Body of pancreas (tissue), 4 donors: ENCODE data around the gene BEST4. TPM values are rescaled to one million over a fixed set of nuclear protein-coding genes. Genes with fewer than 3 reads are reported as not detected.
A peak's percentile ranks its signal among the peaks of the same experiment; 100 is the strongest.

Source experiments
- ATAC-seq: fragments of 150-250 bp; one replicate; pipeline ENCODE4 v1.9.1; 2016
- DNase-seq, 4 donors: peaks; one replicate each; pipeline ENCODE4 v3.0.0-alpha.2; 2019
- H3K27ac ChIP-seq, 4 donors: fragments of 200-600 bp; sonication (generic); 1 replicate in 3 of 4; 2 replicates in 1 of 4; pipeline versions ENCODE4 v1.5.1 to v1.6.1; 2016 to 2019; ENCODE audit warnings: mild to moderate bottlenecking in 1 of 4, mixed read lengths in 1 of 4, moderate library complexity in 1 of 4
- H3K27me3 ChIP-seq, 2 donors: fragments of 200-600 bp; sonication (generic); one replicate each; pipeline ENCODE4 v1.6.0; 2016; ENCODE audit warnings: mild to moderate bottlenecking in 1 of 2
- H3K36me3 ChIP-seq, 2 donors: fragments of 200-600 bp; sonication (generic); replicated peaks in 1 of 2; 2 replicates each; pipeline ENCODE4 v1.5.1; 2016; ENCODE audit warnings: low read depth in 2 of 2; ENCODE audit not compliant: insufficient read depth in 1 of 2
- H3K4me1 ChIP-seq: fragments of 200-600 bp; sonication (generic); one replicate; pipeline ENCODE4 v1.6.0; 2016
- H3K4me3 ChIP-seq, 2 donors: fragments of 200-600 bp; sonication (generic); 1 replicate in 1 of 2; 2 replicates in 1 of 2; pipeline ENCODE4 v1.5.1; 2016 to 2019
- H3K9me3 ChIP-seq, 3 donors: fragments of 200-600 bp; sonication (generic); 1 replicate in 2 of 3; 2 replicates in 1 of 3; pipeline ENCODE4 v1.5.1; 2016
- CTCF ChIP-seq, 7 experiments: fragments of 450-650 bp in 4 of 7; fragments of 200-600 bp in 3 of 7; sonication (generic) in 3 of 7; IDR thresholded peaks; one replicate each; pipeline ENCODE4 v1.5.1; 2016 to 2019; ENCODE audit warnings: antibody characterized with exemption in 7 of 7
- POLR2A ChIP-seq, 3 donors: fragments of 450-650 bp; IDR thresholded peaks; one replicate each; pipeline ENCODE4 v1.6.1; 2016; ENCODE audit warnings: antibody characterized with exemption in 3 of 3, mild to moderate bottlenecking in 2 of 3
- WGBS, 2 donors: methylation state at CpG; one replicate each; pipeline ENCODE4 v1.1.5; 2017; 5-methylcytosine and 5-hydroxymethylcytosine counted together
- intact Hi-C: fragments of 100-400 bp; cut with DNase I; formaldehyde crosslinking; loops from one replicate; pipeline ENCODE4 v1.15.1; 2023
- total RNA-seq, 2 donors: library from RNA; depleted of rRNA; stranded (reverse); fragments of >200 nt; gene quantifications; one replicate each; pipeline ENCODE4 v1.1.0, GENCODE V29; 2016

Gene BEST4
- total RNA-seq, 2 donors from 2014 or later: 0.26 TPM; not detected in 1

GRCh38 chr1:44822981-44823451 is 35.0 kb upstream of the BEST4 start:
- TF ChIP-seq CTCF (IDR thresholded peaks at IDR 0.05) (no peak), POLR2A (IDR thresholded peaks at IDR 0.05) (no peak)
- Histone ChIP-seq H3K27me3 (no peaks in the 10 kb centered on the region), H3K27ac (no peak overlapping the region), H3K4me1 (peaks cover 20% of the 10 kb centered on the region), H3K9me3 (no peaks in the 10 kb centered on the region), H3K4me3 (no peak overlapping the region), H3K36me3 (no peaks in the 10 kb centered on the region)
- DNase-seq: peak in 1 of 4 donors; percentile 13
- 88 to 96% methylated on average over 5 to 15 of the region's 15 CpGs for WGBS, 2 donors
- intact Hi-C loops: no loop called here
- ATAC-seq: no peak

GRCh38 chr1:44822131-44822701 is 34.2 kb upstream of the BEST4 start:
- WGBS, 2 donors: 77 to 90% methylated on average over 2 to 6 of the region's 6 CpGs
- H3K4me1 ChIP-seq: peaks cover 20% of the 10 kb centered on the region
- ATAC-seq (no peak), DNase-seq (no peak)
- no peaks in the 10 kb centered on the region for H3K9me3 ChIP-seq
- intact Hi-C loops: no loop called here
- H3K4me3 ChIP-seq: no peak overlapping the region
- TF ChIP-seq POLR2A (IDR thresholded peaks at IDR 0.05): no peak
- TF ChIP-seq CTCF (IDR thresholded peaks at IDR 0.05): no peak
- no peak overlapping the region for H3K27ac ChIP-seq
- no peaks in the 10 kb centered on the region for H3K36me3 ChIP-seq
- H3K27me3 ChIP-seq: no peaks in the 10 kb centered on the region

- Histone ChIP-seq H3K4me1 (peaks cover 20% of the 10 kb centered on the region), H3K9me3 (no peaks in the 10 kb centered on the region), H3K36me3 (no peaks in the 10 kb centered on the region), H3K4me3 (no peak overlapping the region), H3K27ac (no peak overlapping the region), H3K27me3 (no peaks in the 10 kb centered on the region)
- intact Hi-C loops: no loop called here
- TF ChIP-seq CTCF (IDR thresholded peaks at IDR 0.05) (no peak), POLR2A (IDR thresholded peaks at IDR 0.05) (no peak)
- DNase-seq (no peak), ATAC-seq (no peak)
- 80 to 83% methylated on average over 7 to 9 of the region's 9 CpGs for WGBS, 2 donors
Measured at GRCh38 chr1:44821240-44821715, 33.3 kb upstream of the BEST4 start.

- Histone ChIP-seq H3K36me3 (no peaks in the 10 kb centered on the region), H3K4me3 (peak overlapping the region; percentile 19 to 28), H3K4me1 (peaks cover 20% of the 10 kb centered on the region), H3K9me3 (no peaks in the 10 kb centered on the region), H3K27me3 (no peaks in the 10 kb centered on the region), H3K27ac (peak overlapping the region; percentile 95 to 98 (median 96))
- DNase-seq: no peak
- 22% methylated on average over 24 to 25 of the region's 25 CpGs for WGBS, 2 donors
- peak; percentile 15 for ATAC-seq
- intact Hi-C loops: no loop called here
- TF ChIP-seq CTCF (IDR thresholded peaks at IDR 0.05) (no peak), POLR2A (IDR thresholded peaks at IDR 0.05) (no peak)
Measured at GRCh38 chr1:44820328-44821239, 32.6 kb upstream of the BEST4 start.
